ENCODE measurements around the gene C19orf81. TPM values are rescaled to one million over a fixed set of nuclear protein-coding genes. Genes with fewer than 3 reads are reported as not detected.

The C19orf81 gene
- total RNA-seq, 1 experiment from 2014 or later = 14.5 TPM

GRCh38 chr19:50658441-50659317 lies 9.4 kb downstream of the C19orf81 start:
- Histone ChIP-seq H3K27ac (ENCODE audit: low read depth, low read length) (peak overlapping the region; percentile 81), H3K9me2 (ENCODE audit: insufficient read depth) (no peaks in the 10 kb centered on the region), H4K20me1 (ENCODE audit: insufficient read depth) (no peaks in the 10 kb centered on the region), H3K36me3 (ENCODE audit: control insufficient read depth in 1 of 2, insufficient read depth in 2 of 2, low read length in 2 of 2) (no peaks in the 10 kb centered on the region), H3K4me3 (replicated peaks in 1 of 2; ENCODE audit: low read depth in 1 of 2, low read length in 2 of 2) (peak overlapping the region; percentile 66 to 74), H3K27me3 (ENCODE audit: insufficient read depth, low read length) (no peaks in the 10 kb centered on the region), H3K9me3 (ENCODE audit: control insufficient read depth in 1 of 2, insufficient read depth in 1 of 2, low read depth in 1 of 2, low read length in 2 of 2) (no peaks in the 10 kb centered on the region), H3K4me1 (ENCODE audit: control insufficient read depth in 1 of 2, insufficient read depth in 2 of 2, low read length in 2 of 2) (peaks cover 0 to 28% of the 10 kb centered on the region in 2 experiments; a peak in 3 of 4 replicates), H3K79me2 (ENCODE audit: insufficient read depth, low read length) (no peaks in the 10 kb centered on the region), H3K9ac (ENCODE audit: low read length) (peak overlapping the region; percentile 80), H2AFZ (ENCODE audit: low read depth, low read length, poor library complexity, severe bottlenecking) (no peak overlapping the region), H3K4me2 (ENCODE audit: low read length) (peak overlapping the region; percentile 92)
- ChIA-PET RAD21 (ENCODE audit: low non-redundant PET in 1 of 2, low total read pairs in 2 of 2, uncharacterized antibody in 2 of 2, unreplicated experiment in 2 of 2) (interaction anchor here in 1 of 2 experiments (0.5 kb wide), 1 partner anchor 125 kb away, joined by 6 read pairs; no protein-coding TSS in a partner anchor), CTCF (interaction anchor here (1.0 kb wide), 2 partner anchors 11 to 103 kb away, joined by 4 to 6 read pairs; no protein-coding TSS in a partner anchor), POLR2A (no interaction called here)
- TF ChIP-seq, protein P1, sequence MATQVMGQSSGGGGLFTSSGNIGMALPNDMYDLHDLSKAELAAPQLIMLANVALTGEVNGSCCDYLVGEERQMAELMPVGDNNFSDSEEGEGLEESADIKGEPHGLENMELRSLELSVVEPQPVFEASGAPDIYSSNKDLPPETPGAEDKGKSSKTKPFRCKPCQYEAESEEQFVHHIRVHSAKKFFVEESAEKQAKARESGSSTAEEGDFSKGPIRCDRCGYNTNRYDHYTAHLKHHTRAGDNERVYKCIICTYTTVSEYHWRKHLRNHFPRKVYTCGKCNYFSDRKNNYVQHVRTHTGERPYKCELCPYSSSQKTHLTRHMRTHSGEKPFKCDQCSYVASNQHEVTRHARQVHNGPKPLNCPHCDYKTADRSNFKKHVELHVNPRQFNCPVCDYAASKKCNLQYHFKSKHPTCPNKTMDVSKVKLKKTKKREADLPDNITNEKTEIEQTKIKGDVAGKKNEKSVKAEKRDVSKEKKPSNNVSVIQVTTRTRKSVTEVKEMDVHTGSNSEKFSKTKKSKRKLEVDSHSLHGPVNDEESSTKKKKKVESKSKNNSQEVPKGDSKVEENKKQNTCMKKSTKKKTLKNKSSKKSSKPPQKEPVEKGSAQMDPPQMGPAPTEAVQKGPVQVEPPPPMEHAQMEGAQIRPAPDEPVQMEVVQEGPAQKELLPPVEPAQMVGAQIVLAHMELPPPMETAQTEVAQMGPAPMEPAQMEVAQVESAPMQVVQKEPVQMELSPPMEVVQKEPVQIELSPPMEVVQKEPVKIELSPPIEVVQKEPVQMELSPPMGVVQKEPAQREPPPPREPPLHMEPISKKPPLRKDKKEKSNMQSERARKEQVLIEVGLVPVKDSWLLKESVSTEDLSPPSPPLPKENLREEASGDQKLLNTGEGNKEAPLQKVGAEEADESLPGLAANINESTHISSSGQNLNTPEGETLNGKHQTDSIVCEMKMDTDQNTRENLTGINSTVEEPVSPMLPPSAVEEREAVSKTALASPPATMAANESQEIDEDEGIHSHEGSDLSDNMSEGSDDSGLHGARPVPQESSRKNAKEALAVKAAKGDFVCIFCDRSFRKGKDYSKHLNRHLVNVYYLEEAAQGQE (IDR thresholded peaks at IDR 0.05; ENCODE audit: low read depth) = no peak
- TF ChIP-seq POLR2A (IDR thresholded peaks at IDR 0.05; ENCODE audit: borderline replicate concordance, extremely low read depth, insufficient read depth, insufficient read length) = peak; percentile 66
- TF ChIP-seq POLR2AphosphoS5 (IDR thresholded peaks at IDR 0.05; ENCODE audit: low read depth, low read length) = peak; percentile 65
- TF ChIP-seq SIN3A (IDR thresholded peaks at IDR 0.05; ENCODE audit: low read depth) = no peak
- TF ChIP-seq ZBTB33 (IDR thresholded peaks at IDR 0.05; ENCODE audit: extremely low read depth, insufficient replicate concordance, low read length) = no peak
- no peak for TF ChIP-seq RAD21 (IDR thresholded peaks at IDR 0.05; ENCODE audit: low read depth)
- TF ChIP-seq TCF7L2 (IDR thresholded peaks at IDR 0.05; ENCODE audit: borderline replicate concordance, extremely low read depth, insufficient read depth, insufficient read length) = peak; percentile 86
- no peak for TF ChIP-seq JUND (IDR thresholded peaks at IDR 0.05)
- TF ChIP-seq EZH2phosphoT487 (IDR thresholded peaks at IDR 0.05; ENCODE audit: borderline replicate concordance) = no peak
- 0 out of 2 replicates have a peak, but pooled peaks have one; percentile 23 for TF ChIP-seq EGR1 (IDR thresholded peaks at IDR 0.05; ENCODE audit: low read depth)
- no peak for TF ChIP-seq ATF3 (IDR thresholded peaks at IDR 0.05)
- no peak for TF ChIP-seq SP1 (IDR thresholded peaks at IDR 0.05; ENCODE audit: low read depth)
- no peak for TF ChIP-seq ELF1 (IDR thresholded peaks at IDR 0.05; ENCODE audit: borderline replicate concordance, low read depth)
- peak; percentile 77; the same call in 1 of the 2 replicates for TF ChIP-seq ZFX (IDR thresholded peaks at IDR 0.05)
- no peak for TF ChIP-seq EZH2 (IDR thresholded peaks at IDR 0.05)
- intact Hi-C loops (cut with micrococcal nuclease) = loop anchor here (5.0 to 10.0 kb wide), 2 partner anchors 124 to 291 kb away; partner anchors contain the start of gene NAPSA
- BruUV-seq (replicated peaks) = TSS peak; percentile 99
- ATAC-seq (peak; percentile 63), DNase-seq (ENCODE audit: low read depth, low spot score) (peak; percentile 68)

All from HCT116 (cell line).